Stimulated activated CD4-positive, alpha-beta T cell treated with anti-CD3 and anti-CD28 coated beads, Interleukin-12 subunit alpha, Interleukin-12 subunit beta, amount 100 ng/mL, for 24 hours (primary cell): ENCODE data around the gene STON2.

Experiments
- DNase-seq, 2 experiments: peaks; one replicate each; pipeline ENCODE4 v3.0.0-alpha.2; 2020; ENCODE audit warnings: low read depth in 2 of 2

The STON2 gene

GRCh38 chr14:81418057-81418790, 18.1 kb upstream of the STON2 start:
- no peak for DNase-seq

DNA sequence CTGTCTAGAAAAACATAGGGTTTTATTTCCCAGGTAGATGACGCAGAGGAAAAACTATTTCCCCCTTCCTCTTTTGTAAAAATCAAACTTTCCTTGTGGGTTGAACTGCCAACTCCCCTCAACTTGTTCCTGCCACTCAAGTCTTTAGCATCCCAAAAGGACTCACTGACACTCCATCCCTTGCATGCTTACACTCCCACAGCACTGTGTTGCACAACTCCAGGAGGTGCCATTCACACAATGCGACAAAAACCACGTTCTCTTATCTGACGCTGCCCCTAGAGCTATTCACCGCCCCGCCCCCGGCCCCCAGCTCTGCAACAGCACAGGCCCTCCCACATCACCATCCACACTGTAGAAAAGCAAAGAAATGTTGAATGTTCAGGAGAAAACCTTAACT, 16.9 kb upstream of the STON2 start:
- DNase-seq = no peak

- no peak for DNase-seq
Measured at GRCh38 chr14:81416194-81416952, 16.2 kb upstream of the STON2 start.

DNA sequence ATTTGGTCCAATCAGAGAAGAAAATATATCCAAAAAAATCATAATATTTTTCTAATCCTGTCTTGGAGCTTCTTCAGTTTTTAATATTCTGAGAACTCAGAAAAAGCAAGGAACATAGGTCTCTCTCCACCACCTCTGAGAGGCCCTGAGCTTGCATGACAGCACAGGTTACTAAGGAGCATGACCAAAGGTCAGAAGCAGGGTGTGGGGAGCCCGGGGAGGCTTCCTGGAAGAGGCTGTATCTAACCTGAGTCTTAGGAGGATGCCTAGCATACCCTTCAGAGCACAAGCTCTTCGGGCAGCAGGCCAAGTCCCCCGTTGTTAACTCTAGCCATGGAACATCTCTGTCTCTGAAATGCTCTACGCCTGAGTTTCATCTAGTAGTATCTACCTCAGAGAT, 15.7 kb upstream of the STON2 start:
- no peak for DNase-seq

DNA sequence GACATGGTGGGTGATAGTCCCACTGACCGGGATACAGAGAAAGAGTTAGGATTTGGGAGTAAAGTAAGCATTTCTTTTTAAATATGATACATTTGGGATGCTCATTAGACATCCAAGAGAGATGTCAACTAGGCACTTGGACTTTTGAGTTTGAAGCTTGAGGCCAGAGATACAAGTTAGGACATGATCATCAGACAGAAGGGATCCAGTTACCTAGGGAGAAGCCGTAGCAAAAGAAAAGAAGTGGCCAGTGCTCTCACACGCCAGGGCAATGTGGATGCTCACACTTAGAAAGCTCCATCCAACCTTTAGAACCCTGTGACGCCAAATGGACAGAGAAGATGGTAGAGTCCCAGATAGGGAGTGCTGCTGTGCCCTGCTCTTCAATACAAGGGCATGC, 14.0 kb upstream of the STON2 start:
- no peak for DNase-seq

DNA sequence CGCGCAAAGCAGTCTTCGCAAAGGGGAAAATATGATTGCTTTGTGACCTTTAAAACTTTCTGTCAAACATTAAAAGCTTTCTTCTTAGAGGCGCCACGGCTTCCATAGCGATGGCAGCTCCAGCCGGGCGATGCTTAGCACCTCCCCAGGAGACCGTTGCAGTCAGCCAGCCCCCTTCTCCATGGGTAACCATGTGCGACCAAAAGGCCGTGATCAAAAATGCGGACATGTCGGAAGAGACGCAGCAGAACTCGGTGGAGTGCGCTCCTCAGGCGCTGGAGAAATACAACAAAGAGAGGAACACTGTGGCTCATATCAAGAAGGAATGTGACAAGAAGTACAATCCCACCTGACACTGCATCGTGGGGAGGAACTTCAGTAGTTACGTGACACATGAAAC, 12.7 kb upstream of the STON2 start:
- DNase-seq = no peak

DNA sequence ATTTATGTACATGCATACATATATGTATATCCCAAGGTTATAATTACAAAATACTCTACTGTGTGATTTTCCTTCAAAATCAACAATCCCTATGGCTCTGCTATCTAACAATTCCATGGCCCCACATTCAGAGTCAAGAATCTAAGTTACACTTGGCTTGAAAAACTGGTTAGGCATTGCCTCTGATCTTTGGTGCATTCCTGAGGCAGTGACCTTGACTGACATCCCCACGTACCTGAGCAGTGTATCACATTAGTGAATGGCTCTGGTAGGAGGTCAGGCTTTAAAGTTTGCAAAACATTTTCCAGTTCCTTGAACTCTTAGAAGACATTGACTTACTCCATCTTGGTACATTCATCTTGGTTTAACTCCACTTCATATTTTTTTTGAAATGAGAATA, 8.5 kb upstream of the STON2 start:
- no peak for DNase-seq

DNA sequence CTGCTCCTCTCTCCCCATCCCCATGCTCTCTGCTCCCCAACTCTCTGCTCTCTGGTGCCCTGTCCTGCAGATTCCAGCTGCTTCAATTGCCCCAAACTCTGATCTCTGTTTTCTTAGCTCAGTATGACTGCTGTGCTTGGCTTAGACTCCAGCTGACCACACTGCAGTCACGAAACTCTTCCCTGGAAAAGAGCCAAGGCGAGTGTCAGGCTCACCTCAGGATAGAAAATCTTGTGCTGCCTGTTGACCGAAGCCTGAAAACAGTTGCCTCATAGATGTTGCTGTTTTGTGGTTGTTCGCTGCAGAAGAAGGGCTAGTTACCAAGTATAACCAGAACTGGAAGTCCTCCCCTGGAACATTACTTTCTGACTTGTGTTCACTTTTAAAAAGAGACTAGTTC, 6.7 kb upstream of the STON2 start:
- no peak for DNase-seq

DNA sequence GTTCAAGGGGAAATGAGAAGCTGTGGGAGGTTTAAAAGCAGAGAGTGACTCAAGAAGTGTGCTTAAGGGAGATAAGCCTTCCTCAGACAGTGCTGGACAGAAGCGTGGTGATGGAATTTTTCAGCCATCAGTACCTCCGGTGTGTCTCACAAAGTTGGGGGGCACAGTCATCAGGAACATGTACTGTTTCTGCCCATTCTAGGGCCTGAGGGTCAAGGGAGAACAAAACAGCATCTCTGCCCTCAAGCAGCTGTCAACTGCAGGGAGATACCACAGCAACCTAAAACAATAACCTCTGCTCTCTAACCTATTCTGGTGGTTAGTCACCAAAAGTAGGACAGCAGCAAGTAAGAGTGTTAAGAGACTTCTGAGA, 2.0 kb upstream of the STON2 start:
- no peak for DNase-seq

- DNase-seq = no peak
Measured at GRCh38 chr14:81401420-81402122, 1.4 kb upstream of the STON2 start.

DNA sequence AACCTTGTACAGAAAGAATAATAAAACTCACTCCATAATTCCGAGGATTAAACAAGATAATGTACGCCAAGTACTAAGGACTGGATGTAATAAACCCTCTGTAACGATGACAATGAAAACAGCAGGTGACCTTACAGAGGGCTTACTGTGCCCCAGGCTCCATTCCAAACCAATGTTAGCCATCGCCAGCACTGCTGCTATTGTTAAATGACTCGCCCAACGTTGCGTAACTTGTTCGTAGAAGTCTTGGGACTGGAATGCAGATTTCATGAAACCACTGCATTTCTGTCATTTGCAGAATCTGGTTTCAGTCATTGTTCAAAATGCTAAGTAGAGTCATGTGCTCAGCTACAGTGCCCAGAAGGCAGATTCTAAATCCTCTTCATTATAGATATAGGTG, 728 bp upstream of the STON2 start:
- no peak for DNase-seq

DNA sequence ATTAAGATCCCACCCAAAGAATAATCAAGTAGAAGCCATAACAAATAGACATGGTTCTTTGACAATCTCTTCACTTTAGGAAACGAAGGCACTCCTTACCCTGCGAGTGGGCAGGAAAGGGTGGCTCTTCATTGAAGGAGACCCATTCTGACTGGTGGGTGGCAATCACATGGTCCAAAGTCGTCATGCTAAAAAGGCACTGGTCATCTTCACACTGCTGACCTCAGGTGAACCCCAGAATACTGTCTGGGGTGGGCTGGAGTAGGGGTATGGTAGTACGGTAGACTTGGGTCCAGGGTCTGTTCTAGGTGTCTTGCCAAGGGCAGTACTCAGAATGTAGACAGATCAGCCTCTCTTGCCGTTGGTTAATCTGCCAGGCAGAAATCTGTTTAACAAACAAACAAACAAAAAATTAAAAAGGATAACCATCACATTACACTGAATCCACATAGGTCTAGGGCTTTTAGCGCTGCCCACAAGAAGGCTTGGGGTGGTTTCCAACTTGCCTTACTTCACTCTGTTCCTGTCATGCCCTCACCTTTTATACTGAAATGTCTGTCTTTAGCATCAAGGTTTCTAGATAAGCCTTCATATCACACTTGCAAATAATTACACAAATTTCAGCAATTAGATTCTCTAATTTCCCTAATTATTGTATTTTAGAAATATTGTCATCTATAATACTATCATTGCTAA, 1.8 kb downstream of the STON2 start:
- DNase-seq = no peak

DNA sequence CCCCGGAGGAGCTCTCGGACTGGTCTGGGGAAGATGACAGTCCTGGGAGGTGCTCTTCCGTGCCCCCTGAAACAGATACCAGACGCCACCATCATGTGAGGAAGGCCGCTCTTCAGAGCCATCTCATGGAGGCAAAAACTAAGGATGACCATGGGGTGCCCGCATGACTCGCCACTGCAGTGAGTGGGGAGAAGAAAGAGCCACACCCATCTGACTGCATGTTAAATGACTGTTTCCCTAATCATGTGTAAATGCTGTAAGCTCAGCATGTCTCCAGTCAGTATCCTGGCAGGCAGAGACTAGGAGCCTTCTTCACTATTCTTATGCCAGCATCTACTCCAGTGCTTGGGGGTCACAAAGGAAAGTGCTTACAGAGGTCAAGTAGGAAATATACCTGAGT, 4.0 kb downstream of the STON2 start:
- DNase-seq = no peak

DNA sequence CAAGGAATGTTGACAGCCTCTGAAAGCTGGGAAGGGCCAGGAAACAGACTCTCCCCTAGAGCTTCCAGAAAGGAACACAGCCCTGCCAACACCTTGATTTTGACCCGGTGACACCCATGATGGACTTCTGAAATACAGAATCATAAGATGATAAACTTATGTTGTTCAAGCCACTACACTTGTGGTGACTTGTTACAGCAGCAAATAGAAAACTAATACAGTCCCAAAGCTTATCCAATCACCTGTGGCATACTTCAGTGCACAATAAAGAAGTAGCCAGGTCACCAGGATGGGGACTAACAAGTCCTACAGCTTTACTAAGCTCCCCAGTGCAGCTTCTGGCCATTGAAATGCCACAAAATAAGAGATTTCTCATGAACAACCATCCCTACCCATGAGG, 5.4 kb downstream of the STON2 start:
- no peak for DNase-seq

GRCh38 chr14:81392976-81393643, 7.0 kb downstream of the STON2 start:
- DNase-seq = no peak

DNA sequence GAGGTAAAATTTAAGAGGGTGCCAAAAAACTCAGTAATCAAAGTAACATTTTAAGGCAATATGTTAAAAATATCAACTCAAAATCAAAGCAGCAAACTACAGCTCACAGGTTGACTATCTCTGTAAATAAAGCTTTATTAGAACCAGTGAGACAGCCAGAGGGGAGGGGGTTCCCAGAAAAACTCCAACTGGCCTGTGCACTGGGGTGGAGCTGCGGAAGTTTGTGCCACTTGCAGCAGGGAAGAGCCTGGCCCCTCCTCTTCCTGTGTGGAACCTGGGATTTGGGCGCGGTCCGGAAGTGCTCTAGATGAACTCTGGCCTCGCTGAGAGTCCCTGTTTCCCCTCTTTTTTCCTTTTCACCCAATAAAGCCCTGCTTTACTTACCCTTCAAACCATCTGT, 8.1 kb downstream of the STON2 start:
- DNase-seq = no peak

- no peak for DNase-seq
Measured at GRCh38 chr14:81390696-81391095, 9.4 kb downstream of the STON2 start.

GRCh38 chr14:81388336-81388735, 11.8 kb downstream of the STON2 start:
- no peak for DNase-seq

DNA sequence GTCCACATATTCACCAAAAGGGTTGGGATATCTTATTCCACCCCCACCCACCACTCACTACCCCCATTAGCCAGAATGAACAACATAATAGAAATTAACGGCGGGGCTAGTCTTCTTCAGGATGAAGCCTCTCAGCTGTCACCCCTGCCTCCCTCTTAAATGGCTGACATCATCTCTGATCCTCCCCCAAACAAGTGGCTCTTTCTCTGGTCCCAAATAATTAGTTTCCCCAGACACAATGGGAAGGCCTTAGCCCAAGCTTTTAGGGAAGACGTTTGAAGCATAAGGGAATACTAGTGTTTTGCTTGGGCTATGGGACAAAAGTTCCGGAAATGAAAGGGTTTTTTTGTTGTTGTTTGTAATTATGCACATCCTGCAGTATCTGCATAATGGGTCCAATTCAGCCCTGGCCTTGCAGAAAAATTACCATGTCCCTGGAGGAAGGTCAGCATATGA, 13.8 kb downstream of the STON2 start:
- DNase-seq = no peak

- DNase-seq = no peak
Measured at GRCh38 chr14:81385886-81386285, 14.2 kb downstream of the STON2 start.

DNA sequence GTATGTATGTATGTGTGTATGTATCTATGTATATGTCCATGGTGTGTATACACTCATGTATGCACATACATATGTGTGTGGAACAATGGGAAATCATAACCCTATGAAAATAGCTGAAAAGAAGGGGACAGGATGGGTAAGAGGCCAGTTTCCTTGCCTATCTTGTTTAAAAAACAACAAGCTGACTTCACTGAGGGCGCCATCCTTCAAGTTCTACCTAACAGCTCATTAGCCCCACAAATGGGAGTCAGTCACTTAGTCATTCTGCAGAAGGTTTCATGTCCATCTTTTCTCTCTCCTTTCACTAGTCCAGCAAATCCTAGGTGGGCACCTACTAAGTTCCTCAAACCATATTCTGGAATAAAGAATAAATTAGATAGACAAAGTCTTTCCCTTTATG, 14.7 kb downstream of the STON2 start:
- DNase-seq = no peak

GRCh38 chr14:81384900-81385299, 15.2 kb downstream of the STON2 start:
- DNase-seq = no peak
